Activated T-cell treated with anti-CD3 and anti-CD28 coated beads, Interleukin-2, amount 50 U/mL, for 4 hours (primary cell): Measurements from ENCODE around the gene USP16. TPM values are rescaled to one million over a fixed set of nuclear protein-coding genes. Genes with fewer than 3 reads are reported as not detected.
"Not testable (repeated sequence)": the region's sequence is repeated elsewhere in the genome, so short reads cannot be mapped to it uniquely, and the experiment has no call there.

Experiments
- ATAC-seq, 2 donors: fragments of 200-7000 bp; cut with Tn5 transposase; one replicate each; pipeline ENCODE4 v1.10.0; 2021
- DNase-seq: peaks from one replicate; pipeline ENCODE4 v3.0.0-alpha.2; 2020
- H3K27me3 Mint-ChIP-seq: one replicate; pipeline ENCODE4 v1.8.0; 2021; ENCODE audit warnings: low read depth, mixed read lengths
- H3K36me3 Mint-ChIP-seq: one replicate; pipeline ENCODE4 v1.8.0; 2022; ENCODE audit warnings: mixed read lengths; ENCODE audit not compliant: insufficient read depth
- H3K4me1 Mint-ChIP-seq: one replicate; pipeline ENCODE4 v1.8.0; 2021; ENCODE audit warnings: low read depth, mixed read lengths
- H3K4me3 Mint-ChIP-seq: one replicate; pipeline ENCODE4 v1.8.0; 2021; ENCODE audit warnings: mild to moderate bottlenecking, moderate library complexity, mixed read lengths
- H3K9me3 Mint-ChIP-seq: one replicate; pipeline ENCODE4 v1.8.0; 2021; ENCODE audit warnings: mixed read lengths
- total RNA-seq, 3 donors: library from RNA; stranded (reverse); gene quantifications; one replicate each; pipeline ENCODE4 v1.2.1, GENCODE V29; 2021

The USP16 gene
- 10 to 100 TPM; 54.7 to 61.1 (median 58.0) TPM for total RNA-seq

DNA sequence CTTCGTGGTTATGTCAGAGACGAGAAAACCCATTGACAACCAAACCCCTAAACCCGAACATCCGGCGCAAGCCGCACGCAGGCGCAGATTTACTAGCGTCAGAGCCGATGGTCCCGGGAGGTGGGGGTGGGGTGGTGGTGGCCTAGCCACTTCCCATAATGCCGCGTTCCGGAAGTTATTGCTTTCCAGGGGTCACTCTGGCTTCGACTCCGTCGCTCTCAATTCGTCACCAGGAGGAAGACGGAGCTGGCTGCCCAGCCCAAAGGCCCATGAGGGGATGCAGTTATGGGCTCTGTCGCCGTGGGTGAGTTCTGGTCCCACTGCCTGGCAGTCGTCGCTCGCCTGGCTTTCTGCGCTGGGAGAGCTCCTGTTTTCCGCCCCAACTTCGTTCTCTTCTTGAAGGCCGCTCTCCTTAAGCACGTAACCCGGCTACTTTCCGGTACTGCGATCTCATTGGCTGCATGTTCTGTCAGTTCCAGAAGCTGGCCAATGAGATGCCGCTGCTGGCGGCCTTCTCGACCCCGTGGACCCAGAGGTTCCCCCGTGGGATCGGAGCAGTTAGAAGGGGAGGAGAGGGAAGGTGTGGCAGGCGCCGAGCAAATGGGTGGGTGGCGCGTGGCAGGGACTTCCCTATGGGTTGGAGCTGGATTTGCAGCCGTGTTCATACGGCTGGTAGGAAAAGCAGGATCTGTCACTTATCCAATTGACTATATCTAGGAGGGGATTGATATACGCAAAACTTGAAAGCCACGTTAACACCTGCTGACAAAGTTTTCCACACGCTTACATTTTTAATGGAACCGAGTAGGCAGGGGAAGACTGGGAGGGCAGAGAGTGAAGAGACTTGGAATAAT, at the start of gene USP16:
Gene USP16, plus strand, starts transcription at position 195 of the 854 bp plus-strand sequence. CDS start 3,246 bp downstream, outside the sequence.
- Mint-ChIP-seq H3K9me3 (no peaks in the 10 kb centered on the region), H3K36me3 (peaks cover 12% of the 10 kb centered on the region), H3K4me3 (peak within 1 kb of the TSS; percentile 98), H3K27me3 (no peaks in the 10 kb centered on the region), H3K4me1 (peaks cover 48% of the 10 kb centered on the region)
- ATAC-seq, result peak; percentile 97 to 98
- DNase-seq, result peak; percentile 88

DNA sequence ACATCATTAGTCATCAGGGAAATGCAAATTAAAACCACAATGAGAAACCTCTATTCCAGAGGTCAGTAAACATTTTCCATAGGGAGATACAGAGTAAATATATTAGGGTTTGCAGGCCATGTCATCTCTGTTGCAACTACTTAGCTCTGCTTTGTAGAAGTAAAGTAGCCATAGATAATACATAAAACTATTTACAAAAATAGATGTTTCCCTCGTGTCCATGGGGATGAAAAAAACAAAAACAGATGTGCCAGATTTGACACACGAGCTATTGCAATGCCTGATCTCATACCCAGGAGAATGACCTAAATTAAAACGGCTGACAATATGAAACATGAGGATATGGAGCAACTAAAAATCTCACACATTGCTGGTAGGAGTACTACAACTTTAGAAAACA, 49.1 kb upstream of the USP16 start:
- Mint-ChIP-seq H3K9me3 (no peaks in the 10 kb centered on the region), H3K36me3 (peaks cover 40% of the 10 kb centered on the region), H3K4me1 (peaks cover 13% of the 10 kb centered on the region), H3K27me3 (no peaks in the 10 kb centered on the region), H3K4me3 (no peak overlapping the region)
- ATAC-seq (no peak), DNase-seq (no peak)

DNA sequence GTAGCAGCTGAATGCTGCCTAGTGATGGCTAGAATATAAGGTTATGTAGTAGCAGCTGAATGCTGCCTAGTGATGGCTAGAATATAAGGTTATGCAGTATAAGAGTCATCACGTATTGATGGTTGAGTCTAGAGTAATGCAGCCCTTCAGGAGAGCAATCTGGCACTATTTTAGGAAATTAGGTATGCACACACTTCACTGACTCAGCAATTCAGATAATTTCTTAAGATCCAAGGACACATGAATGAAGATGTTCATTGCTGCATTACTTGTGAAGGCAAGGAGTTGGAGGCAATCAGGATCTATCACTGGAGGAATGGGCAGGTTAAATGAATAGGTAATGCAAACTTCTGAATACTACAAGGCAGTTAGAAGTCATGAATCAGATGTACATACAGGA, 45.4 kb upstream of the USP16 start:
- ATAC-seq (no peak), DNase-seq (no peak)
- H3K9me3 Mint-ChIP-seq, result no peaks in the 10 kb centered on the region
- peaks cover 47% of the 10 kb centered on the region for H3K36me3 Mint-ChIP-seq
- H3K4me3 Mint-ChIP-seq, result no peak overlapping the region
- H3K27me3 Mint-ChIP-seq, result no peaks in the 10 kb centered on the region
- peaks cover 9% of the 10 kb centered on the region for H3K4me1 Mint-ChIP-seq

DNA sequence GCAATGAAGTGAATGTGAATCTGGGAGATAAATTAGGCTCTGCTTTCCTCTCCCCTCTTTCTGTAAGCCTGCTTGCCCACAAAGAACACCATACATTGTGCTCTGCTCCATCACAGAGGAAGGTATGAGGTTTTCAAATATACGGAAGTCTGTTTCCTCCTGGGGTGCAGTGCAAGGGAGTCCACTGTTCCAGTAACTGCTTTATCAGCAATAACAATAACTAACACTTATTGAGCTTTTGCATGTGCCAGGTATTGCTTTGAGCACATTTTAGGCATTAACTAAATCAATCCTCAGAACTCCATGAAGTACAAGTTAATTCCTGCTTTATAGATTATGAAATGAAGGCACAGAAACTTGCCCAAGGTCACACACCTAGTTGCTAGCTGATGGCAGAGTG, 41.8 kb upstream of the USP16 start:
- Mint-ChIP-seq H3K4me3 (no peak overlapping the region), H3K36me3 (peaks cover 44% of the 10 kb centered on the region), H3K27me3 (no peaks in the 10 kb centered on the region), H3K9me3 (no peaks in the 10 kb centered on the region), H3K4me1 (peaks cover 8% of the 10 kb centered on the region)
- DNase-seq (no peak), ATAC-seq (no peak)

DNA sequence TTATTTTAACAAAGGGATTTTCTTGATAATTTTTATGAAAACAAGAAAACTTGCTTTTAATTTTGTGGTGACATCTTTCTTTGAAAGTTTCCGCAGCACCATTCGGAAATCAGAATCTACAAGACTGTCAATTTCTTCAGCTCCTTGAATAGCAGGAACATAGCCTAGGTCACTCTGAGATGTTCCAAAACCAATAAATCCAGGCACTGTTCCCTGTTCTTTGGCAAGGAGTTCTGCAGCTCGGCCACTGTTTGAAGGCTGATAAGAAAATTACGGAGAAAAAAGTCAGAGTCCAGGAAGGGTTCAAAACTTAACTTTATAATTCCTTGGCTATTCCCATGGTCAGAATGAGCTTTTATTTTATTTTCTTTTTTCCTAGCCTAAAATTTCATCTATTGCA, 37.8 kb upstream of the USP16 start:
- no peak for ATAC-seq
- Mint-ChIP-seq H3K4me1 (peaks cover 39% of the 10 kb centered on the region), H3K27me3 (no peaks in the 10 kb centered on the region), H3K4me3 (no peak overlapping the region), H3K36me3 (peaks cover 34% of the 10 kb centered on the region), H3K9me3 (no peaks in the 10 kb centered on the region)
- DNase-seq, result no peak

DNA sequence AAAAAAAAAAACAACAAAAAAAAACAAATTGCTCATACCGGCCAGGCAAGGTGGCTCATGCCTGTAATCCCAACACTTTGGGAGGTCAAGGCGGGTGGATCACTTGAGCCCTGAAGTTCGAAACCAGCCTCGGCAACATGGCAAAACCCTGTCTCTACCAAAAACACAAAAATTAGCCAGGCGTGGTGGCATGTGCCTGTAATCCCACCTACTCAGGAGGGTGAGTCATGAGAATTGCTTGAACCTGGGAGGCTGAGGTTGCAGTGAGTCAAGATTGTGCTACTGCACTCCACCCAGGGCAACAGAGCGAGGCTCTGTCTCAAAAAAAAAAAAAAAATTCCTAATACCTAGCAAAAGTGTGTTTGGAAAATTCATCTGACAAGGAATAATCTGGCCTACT, 36.3 kb upstream of the USP16 start:
- Mint-ChIP-seq H3K4me1 (peaks cover 47% of the 10 kb centered on the region), H3K4me3 (peak overlapping the region; percentile 26), H3K36me3 (peaks cover 22% of the 10 kb centered on the region)
- H3K27me3 Mint-ChIP-seq, H3K9me3 Mint-ChIP-seq, ATAC-seq, DNase-seq: not testable (repeated sequence)

DNA sequence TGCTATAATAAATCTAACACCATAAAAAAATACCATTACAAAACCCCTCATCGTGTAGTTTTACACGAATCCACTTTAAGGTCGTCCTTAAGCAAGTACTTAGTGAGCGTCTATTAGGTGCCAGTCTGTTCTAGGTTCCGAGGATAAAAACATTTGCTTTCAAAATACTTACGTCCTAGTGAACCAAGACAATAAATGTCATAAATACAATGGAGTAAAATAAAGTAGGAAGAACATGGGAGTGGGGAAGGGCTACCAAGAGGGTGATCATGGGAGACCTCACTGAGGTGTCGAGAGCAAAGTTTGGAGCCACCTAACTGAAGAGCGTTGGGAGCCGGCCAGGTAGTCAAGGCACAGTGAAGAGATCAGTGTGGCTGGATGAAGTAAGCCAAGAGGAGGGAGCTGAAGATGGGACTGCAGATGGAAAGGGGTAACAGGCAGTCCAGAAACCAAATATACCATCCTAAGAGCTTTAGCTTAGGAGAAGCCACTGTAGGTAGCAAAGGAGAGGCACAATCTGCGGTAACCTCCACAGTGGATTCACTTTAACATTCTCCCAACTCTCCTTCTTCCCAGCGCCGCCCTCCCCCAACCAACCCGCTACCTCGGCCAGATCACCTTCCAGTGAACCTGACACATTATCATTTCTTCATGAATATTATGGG, 32.5 kb upstream of the USP16 start:
- Mint-ChIP-seq H3K36me3 (peaks cover 8% of the 10 kb centered on the region), H3K4me1 (peaks cover 53% of the 10 kb centered on the region), H3K4me3 (peak overlapping the region; percentile 93), H3K9me3 (no peaks in the 10 kb centered on the region), H3K27me3 (no peaks in the 10 kb centered on the region)
- ATAC-seq, result no peak
- DNase-seq, result no peak

DNA sequence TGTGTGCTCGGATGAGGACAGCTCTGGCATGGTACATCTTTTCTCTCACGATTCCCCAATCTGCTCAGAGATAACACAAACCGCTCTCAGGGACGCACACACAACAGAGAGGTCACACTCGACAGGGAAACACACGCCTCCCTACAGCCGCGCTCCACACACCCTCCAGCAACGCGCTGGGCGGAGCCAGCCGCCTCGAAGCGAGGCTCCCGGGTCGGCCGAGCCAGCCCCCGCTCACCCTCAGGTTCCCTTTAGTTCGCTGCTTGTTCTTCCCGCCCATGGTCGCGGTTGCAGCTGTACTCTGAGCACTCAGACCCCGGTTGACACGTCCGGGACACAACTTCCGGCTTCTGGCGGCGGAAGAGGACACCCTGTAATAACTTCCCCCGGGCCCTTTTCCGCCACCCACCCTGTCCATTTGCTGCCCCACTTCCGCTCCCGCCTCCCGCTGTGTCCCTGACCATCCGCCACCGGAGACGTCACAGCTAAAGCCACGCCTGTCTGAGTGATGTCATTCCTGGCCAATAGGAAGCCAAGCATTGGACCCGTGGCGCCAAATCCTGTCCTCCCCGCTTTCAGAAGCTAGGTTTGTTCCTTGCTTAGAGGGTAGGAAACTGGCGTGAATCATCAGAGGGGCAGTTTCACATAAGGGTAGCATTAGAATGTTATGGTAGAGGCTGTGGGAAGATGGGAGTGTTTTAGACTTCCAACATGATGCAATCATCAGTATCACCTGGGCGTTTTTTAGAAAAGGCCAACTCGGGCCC, 31.8 kb upstream of the USP16 start, which contains the start of gene LTN1:
Gene LTN1, minus strand, starts transcription at position 352 of the 767 bp plus-strand sequence. Its CDS starts 72 bp downstream, at position 280.
- H3K4me3 Mint-ChIP-seq, result peak within 1 kb of the TSS; percentile 93
- H3K9me3 Mint-ChIP-seq, result no peaks in the 10 kb centered on the region
- H3K36me3 Mint-ChIP-seq, result peaks cover 10% of the 10 kb centered on the region
- H3K4me1 Mint-ChIP-seq, result peaks cover 48% of the 10 kb centered on the region
- DNase-seq, result peak; percentile 98
- no peaks in the 10 kb centered on the region for H3K27me3 Mint-ChIP-seq
- peak; percentile 89 to 92 for ATAC-seq

DNA sequence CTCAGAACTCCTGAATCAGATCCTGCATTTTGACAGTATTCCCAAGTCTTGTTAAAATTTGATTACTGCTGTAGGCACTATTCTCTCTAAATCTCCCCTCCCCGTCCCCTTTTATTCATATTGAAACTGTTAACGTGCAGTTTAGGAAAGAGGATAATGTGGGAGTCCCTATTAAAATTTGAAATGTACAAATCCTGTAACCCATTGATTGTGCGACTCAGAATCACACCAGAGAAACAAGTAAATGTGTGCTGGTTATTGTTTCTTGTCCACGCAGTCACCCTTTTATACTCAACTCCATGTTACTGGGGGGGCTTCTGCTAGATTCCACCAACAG, 31.2 kb upstream of the USP16 start:
- Mint-ChIP-seq H3K27me3 (no peaks in the 10 kb centered on the region), H3K36me3 (peaks cover 10% of the 10 kb centered on the region)
- ATAC-seq, result no peak

DNA sequence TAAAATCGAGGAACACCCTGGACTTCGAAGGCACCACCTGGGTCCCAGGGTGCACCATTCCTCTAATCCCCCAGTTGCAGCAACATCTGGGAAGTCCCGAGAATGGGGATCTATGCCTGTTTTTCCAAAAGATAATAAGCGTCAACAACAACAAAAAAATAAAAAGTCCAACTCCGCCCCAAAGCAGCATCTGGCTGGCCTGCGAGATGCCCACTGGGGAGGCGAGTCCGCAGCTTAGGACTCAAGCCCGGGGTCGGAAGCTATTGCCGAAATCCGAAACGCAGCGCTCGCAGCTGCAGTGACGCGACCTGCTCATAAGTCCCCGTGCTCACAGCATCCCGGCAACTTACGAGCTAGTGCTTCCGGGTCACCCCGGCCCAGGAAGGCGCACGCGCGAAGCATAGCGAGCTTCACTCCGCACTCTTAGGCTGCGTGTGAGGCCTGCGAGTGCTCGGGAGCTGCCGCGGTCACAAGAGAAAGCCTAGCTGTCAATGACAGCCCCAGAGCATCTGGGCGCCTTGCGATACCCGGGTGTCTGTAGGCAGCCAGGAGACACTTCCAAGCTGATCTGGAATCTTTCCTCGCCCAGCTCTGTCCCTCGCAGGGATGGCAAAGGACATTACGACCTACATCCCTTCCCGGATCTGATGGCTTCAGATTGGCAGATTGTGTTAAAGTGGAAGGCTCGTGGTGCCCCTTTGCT, 21.9 kb upstream of the USP16 start:
- Mint-ChIP-seq H3K9me3 (no peaks in the 10 kb centered on the region), H3K4me1 (peaks cover 11% of the 10 kb centered on the region), H3K36me3 (peaks cover 5% of the 10 kb centered on the region), H3K4me3 (peak overlapping the region; percentile 90), H3K27me3 (no peaks in the 10 kb centered on the region)
- ATAC-seq, result peak; percentile 100
- DNase-seq, result peak; percentile 92

More for the DNA sequence above, 31.2 kb upstream of the USP16 start:
- no peaks in the 10 kb centered on the region for H3K9me3 Mint-ChIP-seq
- DNase-seq, result no peak
- peak overlapping the region; percentile 93 for H3K4me3 Mint-ChIP-seq
- peaks cover 44% of the 10 kb centered on the region for H3K4me1 Mint-ChIP-seq

DNA sequence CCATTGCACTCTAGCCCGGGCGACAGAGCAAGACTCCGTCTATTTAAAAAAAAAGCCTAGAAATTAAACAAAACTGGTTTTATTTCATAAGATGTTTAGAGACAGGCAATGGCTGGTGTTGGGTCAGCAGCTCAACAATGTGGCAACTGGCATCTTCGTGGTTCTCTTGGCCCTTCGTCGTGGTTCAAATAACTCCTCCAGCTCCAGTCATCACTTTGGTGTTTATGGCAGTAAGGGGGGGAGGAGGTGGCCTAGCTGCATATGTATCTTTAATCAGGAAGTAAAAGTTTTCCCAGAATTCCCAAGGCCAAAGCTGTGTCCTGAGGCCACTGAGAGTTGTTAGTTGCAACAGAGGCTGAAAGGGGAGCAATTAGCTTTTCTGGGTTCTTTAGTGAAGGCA, 18.8 kb upstream of the USP16 start:
- no peaks in the 10 kb centered on the region for H3K9me3 Mint-ChIP-seq
- no peak overlapping the region for H3K4me3 Mint-ChIP-seq
- no peak for DNase-seq
- no peaks in the 10 kb centered on the region for H3K27me3 Mint-ChIP-seq
- ATAC-seq, result no peak
- peaks cover 2% of the 10 kb centered on the region for H3K36me3 Mint-ChIP-seq
- H3K4me1 Mint-ChIP-seq, result peaks cover 11% of the 10 kb centered on the region

DNA sequence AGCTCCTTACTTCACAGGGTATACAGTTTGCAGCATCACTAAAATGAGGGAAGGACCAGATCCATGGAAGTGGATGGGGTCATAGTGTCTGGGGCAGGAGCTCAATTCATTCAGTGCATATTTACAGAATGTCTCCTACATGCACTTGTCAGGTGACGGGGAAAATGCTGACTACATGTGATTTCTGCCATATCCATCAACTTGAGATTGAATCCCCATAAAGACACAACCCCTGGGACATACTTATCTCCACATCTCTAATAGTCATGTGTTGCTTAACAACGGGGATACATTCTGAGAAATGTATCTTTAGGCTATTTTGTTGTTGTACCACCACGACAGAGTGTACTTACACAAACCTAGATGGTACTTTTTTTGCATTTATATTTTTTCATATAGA, 17.3 kb upstream of the USP16 start:
- H3K27me3 Mint-ChIP-seq, result no peaks in the 10 kb centered on the region
- no peaks in the 10 kb centered on the region for H3K9me3 Mint-ChIP-seq
- ATAC-seq (no peak), DNase-seq (no peak)
- peaks cover 11% of the 10 kb centered on the region for H3K4me1 Mint-ChIP-seq
- H3K36me3 Mint-ChIP-seq, result peaks cover 2% of the 10 kb centered on the region
- H3K4me3 Mint-ChIP-seq, result no peak overlapping the region

DNA sequence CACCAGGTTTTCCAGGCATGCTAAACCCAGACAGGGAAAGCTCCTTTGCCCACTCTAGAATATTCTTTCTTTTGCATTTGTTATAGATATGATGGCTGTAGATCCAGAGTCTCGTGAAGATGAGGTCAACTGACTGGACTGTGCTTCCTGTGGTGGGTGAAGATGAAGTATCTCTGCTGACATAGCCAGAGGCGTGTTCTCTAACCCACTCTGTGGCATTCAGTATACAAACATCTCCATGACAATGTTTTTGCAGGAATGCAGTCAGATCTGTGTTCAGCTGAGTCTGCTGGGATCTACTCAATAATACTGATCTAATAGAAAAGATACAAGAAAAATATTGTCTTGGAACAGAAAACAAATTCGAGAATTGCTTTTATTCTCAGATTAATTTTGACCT, 16.7 kb upstream of the USP16 start:
- no peak overlapping the region for H3K4me3 Mint-ChIP-seq
- no peaks in the 10 kb centered on the region for H3K27me3 Mint-ChIP-seq
- no peaks in the 10 kb centered on the region for H3K9me3 Mint-ChIP-seq
- peaks cover 2% of the 10 kb centered on the region for H3K36me3 Mint-ChIP-seq
- H3K4me1 Mint-ChIP-seq, result peaks cover 7% of the 10 kb centered on the region
- ATAC-seq (no peak), DNase-seq (no peak)

DNA sequence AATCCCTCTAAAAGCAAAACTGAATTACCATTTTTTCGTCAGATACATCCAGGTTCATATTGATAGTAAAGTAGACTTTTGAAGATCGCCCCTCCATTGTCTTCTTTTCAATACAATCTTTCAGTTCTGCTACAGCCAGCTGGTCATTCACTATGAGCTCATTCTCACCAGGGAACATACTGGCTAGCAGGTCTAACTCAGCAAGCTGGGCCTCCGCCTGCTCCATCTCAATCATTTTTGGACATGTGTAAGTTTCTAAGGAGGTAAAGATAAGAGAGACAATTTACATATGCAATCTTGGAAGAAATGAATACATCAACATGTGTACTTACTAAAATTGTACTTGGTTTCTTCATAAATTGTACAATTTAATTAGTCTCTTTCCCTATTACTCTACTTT, 16.1 kb upstream of the USP16 start:
- Mint-ChIP-seq H3K4me1 (peaks cover 7% of the 10 kb centered on the region), H3K27me3 (no peaks in the 10 kb centered on the region), H3K4me3 (no peak overlapping the region), H3K9me3 (no peaks in the 10 kb centered on the region), H3K36me3 (peaks cover 2% of the 10 kb centered on the region)
- ATAC-seq (no peak), DNase-seq (no peak)
